Bronchial epithelial cell (primary cell): Measurements from ENCODE around the gene PSD2. TPM values are rescaled to one million over a fixed set of nuclear protein-coding genes. Genes with fewer than 3 reads are reported as not detected.
A peak's percentile ranks its signal among the peaks of the same experiment; 100 is the strongest.

Source experiments
- DNase-seq: peaks from one replicate; pipeline ENCODE4 v3.0.0-alpha.2; 2010; ENCODE audit warnings: low read depth
- FAIRE-seq: peaks from 2 replicates; lab custom pipeline; 2011; peaks lifted over from hg19 to GRCh38; lab: Jason Lieb, UNC
- H3K27me3 ChIP-seq: 2 replicates; pipeline ENCODE4 v1.5.1; 2011; ENCODE audit warnings: low read length; ENCODE audit not compliant: control insufficient read depth, insufficient read depth
- H3K36me3 ChIP-seq: 2 replicates; pipeline ENCODE4 v1.5.1; 2011; ENCODE audit warnings: low read length; ENCODE audit not compliant: control insufficient read depth, insufficient read depth
- H3K4me3 ChIP-seq: 2 replicates; pipeline ENCODE4 v1.5.1; 2011; ENCODE audit warnings: mild to moderate bottlenecking, low read depth, low read length, control low read depth
- CTCF ChIP-seq: IDR thresholded peaks from 2 replicates; pipeline ENCODE4 v1.5.1; 2011; ENCODE audit warnings: mild to moderate bottlenecking, moderate library complexity, low read length, control low read depth, inconsistent platforms; ENCODE audit not compliant: insufficient read depth, severe bottlenecking
- total RNA-seq: library from RNA; depleted of rRNA; stranded (reverse); fragments of >200 nt; gene quantifications from 2 replicates; pipeline ENCODE4 v1.2.1, GENCODE V29; 2014

Gene PSD2
- total RNA-seq, 1 donor from 2014 or later, result under 0.01 TPM

GRCh38 chr5:139797335-139797734, 1.7 kb downstream of the PSD2 start:
- no peak for FAIRE-seq

GRCh38 chr5:139797856-139798510, 2.4 kb downstream of the PSD2 start:
- Histone ChIP-seq H3K27me3 (peaks cover 33% of the 10 kb centered on the region), H3K36me3 (no peaks in the 10 kb centered on the region), H3K4me3 (no peak overlapping the region)
- no peak for TF ChIP-seq CTCF
- FAIRE-seq (no peak), DNase-seq (no peak)

More at GRCh38 chr5:139797335-139797734, 1.7 kb downstream of the PSD2 start:
- Histone ChIP-seq H3K36me3 (no peaks in the 10 kb centered on the region), H3K4me3 (no peak overlapping the region), H3K27me3 (peaks cover 33% of the 10 kb centered on the region)
- no peak for DNase-seq
- TF ChIP-seq CTCF, result no peak

GRCh38 chr5:139798883-139799282, 3.3 kb downstream of the PSD2 start:
- TF ChIP-seq CTCF, result no peak
- FAIRE-seq, result no peak
- DNase-seq, result no peak
- no peaks in the 10 kb centered on the region for H3K36me3 ChIP-seq
- no peak overlapping the region for H3K4me3 ChIP-seq
- H3K27me3 ChIP-seq, result peaks cover 30% of the 10 kb centered on the region

GRCh38 chr5:139799359-139799758, 3.8 kb downstream of the PSD2 start:
- H3K4me3 ChIP-seq, result no peak overlapping the region
- TF ChIP-seq CTCF, result no peak
- H3K27me3 ChIP-seq, result peaks cover 28% of the 10 kb centered on the region
- no peaks in the 10 kb centered on the region for H3K36me3 ChIP-seq
- no peak for FAIRE-seq
- DNase-seq, result no peak

- FAIRE-seq (peak; percentile 13), DNase-seq (no peak)
- Histone ChIP-seq H3K36me3 (no peaks in the 10 kb centered on the region), H3K27me3 (peaks cover 5% of the 10 kb centered on the region), H3K4me3 (no peak overlapping the region)
- no peak for TF ChIP-seq CTCF
These were observed 8.4 kb downstream of the PSD2 start for GRCh38 chr5:139803978-139804377.

- peak; percentile 97 for FAIRE-seq
- DNase-seq, result no peak
- no peak overlapping the region for H3K4me3 ChIP-seq
- no peak for TF ChIP-seq CTCF
- H3K36me3 ChIP-seq, result no peaks in the 10 kb centered on the region
- peaks cover under 1% of the 10 kb centered on the region for H3K27me3 ChIP-seq
These were observed 9.3 kb downstream of the PSD2 start for GRCh38 chr5:139804800-139805397.
